SK-N-MC (cell line): ENCODE data around the gene SLC30A2.

Source experiments
- EZH2 ChIP-seq: fragments of 200-600 bp; sonication (generic); IDR thresholded peaks from one replicate; pipeline ENCODE4 v1.6.1; 2017; ENCODE audit warnings: antibody characterized with exemption
- POLR2AphosphoS5 ChIP-seq: IDR thresholded peaks from 2 replicates; pipeline ENCODE4 v1.6.1; 2012; ENCODE audit warnings: mild to moderate bottlenecking, low read depth, low read length, borderline replicate concordance

DNA sequence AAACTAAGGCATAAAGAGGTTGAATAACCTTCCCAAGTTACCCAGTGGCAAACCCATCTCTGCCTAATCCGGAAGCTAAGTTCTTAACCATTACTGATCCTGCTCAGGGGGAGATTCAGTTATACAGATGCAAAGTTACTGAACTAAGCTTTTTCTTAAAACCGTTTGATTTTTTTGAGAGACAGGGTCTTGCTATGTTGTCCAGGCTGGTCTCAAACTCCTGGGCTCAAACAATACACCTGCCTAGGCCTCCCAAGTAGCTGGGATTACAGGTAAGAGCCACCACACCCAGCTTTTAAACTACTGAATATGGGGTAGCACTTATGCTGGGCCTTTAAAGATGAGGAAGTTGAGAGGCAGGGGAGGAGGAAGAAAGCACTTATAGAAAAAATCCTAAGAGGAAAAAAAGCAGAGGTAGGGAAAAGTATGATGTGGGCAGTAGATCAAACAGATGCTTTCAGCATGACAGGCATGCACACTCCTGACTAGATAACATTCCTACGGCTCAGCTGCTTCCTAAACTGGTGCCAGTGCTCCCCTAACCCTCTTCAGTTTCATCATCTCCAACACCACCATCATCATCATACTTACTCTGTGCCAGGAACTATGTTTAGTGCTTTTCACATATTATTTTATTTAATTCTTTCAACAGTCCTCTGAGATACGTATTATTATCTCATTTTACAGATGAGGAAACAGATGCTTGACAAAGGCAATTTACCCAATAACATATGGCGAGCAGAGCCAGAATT, 53.8 kb downstream of the SLC30A2 start:
- no peak for TF ChIP-seq EZH2
- TF ChIP-seq POLR2AphosphoS5, result no peak
